ENCODE data around the gene LRR1. TPM values are rescaled to one million over a fixed set of nuclear protein-coding genes. Genes with fewer than 3 reads are reported as not detected.

The LRR1 gene, protein sequence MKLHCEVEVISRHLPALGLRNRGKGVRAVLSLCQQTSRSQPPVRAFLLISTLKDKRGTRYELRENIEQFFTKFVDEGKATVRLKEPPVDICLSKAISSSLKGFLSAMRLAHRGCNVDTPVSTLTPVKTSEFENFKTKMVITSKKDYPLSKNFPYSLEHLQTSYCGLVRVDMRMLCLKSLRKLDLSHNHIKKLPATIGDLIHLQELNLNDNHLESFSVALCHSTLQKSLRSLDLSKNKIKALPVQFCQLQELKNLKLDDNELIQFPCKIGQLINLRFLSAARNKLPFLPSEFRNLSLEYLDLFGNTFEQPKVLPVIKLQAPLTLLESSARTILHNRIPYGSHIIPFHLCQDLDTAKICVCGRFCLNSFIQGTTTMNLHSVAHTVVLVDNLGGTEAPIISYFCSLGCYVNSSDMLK
- total RNA-seq (2022; extraction: Qiagen RNA extraction; ENCODE audit: low read depth) = 46.7 to 51.6 TPM (median 50.1 TPM) in 5 replicates

GRCh38 chr14:49598485-49599300 is at the start of gene LRR1:
LRR1 (plus strand) TSS chr14:49598940; CDS start chr14:49599021, 81 bp downstream.

DNA sequence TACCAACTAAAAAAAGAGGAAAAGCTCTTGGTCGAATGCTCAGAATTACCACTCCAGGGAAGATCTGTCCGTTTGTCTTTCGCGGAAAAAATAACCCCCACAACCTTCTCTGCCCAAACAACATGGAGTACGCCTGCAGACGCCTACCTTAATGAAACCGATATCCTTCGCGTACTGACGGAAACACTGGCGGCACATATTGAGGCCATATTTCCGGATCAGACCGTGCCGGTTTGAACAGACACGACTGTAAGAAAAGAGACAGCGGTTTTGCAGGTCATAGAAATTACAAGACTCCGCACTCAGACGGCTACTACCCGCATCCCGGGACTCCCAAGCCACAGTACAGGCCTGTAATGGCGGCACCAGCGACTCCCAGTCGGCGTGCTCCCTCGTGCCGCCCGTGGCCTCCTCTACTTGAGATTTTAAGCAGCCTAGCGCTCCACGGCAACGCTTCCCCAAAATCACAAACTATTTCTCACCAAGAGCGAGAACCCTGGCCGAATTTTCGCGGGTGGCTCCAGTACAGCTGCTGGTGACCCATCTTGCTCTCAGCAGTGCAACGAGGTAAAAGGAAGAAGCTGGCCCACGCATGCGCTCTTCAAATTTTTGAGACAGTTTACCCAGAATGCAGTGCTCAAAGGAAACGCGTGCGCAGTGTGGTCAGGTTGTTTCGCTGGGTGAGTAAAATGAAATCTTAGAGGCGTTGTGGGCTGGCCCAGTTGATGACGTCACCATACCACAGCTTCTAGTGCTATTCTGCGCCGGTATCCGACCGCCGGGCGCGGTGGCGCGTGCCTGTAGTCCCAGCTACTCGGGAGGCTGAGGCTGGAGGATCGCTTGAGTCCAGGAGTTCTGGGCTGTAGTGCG is 12.7 kb upstream of the LRR1 start, which contains the start of gene RPS29:
Gene RPS29 (minus strand): TSS at position 578 of the 870 bp plus-strand sequence. CDS start 34 bp downstream, at position 544.

GRCh38 chr14:49620182-49621113 is 21.7 kb downstream of the LRR1 start, which contains the start of the genes MGAT2 and RPL36AL:
MGAT2 (plus strand) TSS chr14:49620799; CDS start chr14:49621269, 470 bp downstream.
RPL36AL (minus strand) TSS chr14:49620626; CDS start chr14:49619104, 1,522 bp downstream.

GRCh38 chr14:49634547-49635334 is 36.0 kb downstream of the LRR1 start, which contains the start of gene DNAAF2:
DNAAF2 (minus strand) TSS chr14:49635244; CDS start chr14:49635149, 95 bp downstream.

Other genes with a start within 250 kb of the LRR1 start
- 4,318 to 5,005 TPM (median 4,504 TPM) in 5 replicates for gene RPS29, start 12.6 kb upstream of the LRR1 start, total RNA-seq (2022; extraction: Qiagen RNA extraction; ENCODE audit: low read depth)
- gene RPL36AL, start 21.7 kb downstream of the LRR1 start, total RNA-seq (2022; extraction: Qiagen RNA extraction; ENCODE audit: low read depth) = 412 to 498 TPM (median 444 TPM) in 5 replicates
- gene MGAT2, start 21.9 kb downstream of the LRR1 start, total RNA-seq (2022; extraction: Qiagen RNA extraction; ENCODE audit: low read depth) = 49.4 to 52.0 TPM (median 50.0 TPM) in 5 replicates
- gene DNAAF2, start 36.3 kb downstream of the LRR1 start, total RNA-seq (2022; extraction: Qiagen RNA extraction; ENCODE audit: low read depth) = 12.6 to 13.8 TPM (median 13.1 TPM) in 5 replicates
- gene POLE2, start 89.3 kb downstream of the LRR1 start, total RNA-seq (2022; extraction: Qiagen RNA extraction; ENCODE audit: low read depth) = 11.5 to 15.9 TPM (median 13.9 TPM) in 5 replicates
- 0.25 to 0.50 TPM (median 0.28 TPM) in 5 replicates for gene KLHDC1, start 94.2 kb downstream of the LRR1 start, total RNA-seq (2022; extraction: Qiagen RNA extraction; ENCODE audit: low read depth)
- gene KLHDC2, start 169.2 kb downstream of the LRR1 start, total RNA-seq (2022; extraction: Qiagen RNA extraction; ENCODE audit: low read depth) = 28.3 to 34.5 TPM (median 33.5 TPM) in 5 replicates